Measurements from ENCODE around the gene ATP9B. TPM values are rescaled to one million over a fixed set of nuclear protein-coding genes. Genes with fewer than 3 reads are reported as not detected.
A peak's percentile ranks its signal among the peaks of the same experiment; 100 is the strongest.

ATP9B gene
- polyA plus RNA-seq, 3 donors = 7.2 to 20.3 (median 14.0) TPM

- no peak overlapping the region for H3K4me2 ChIP-seq (replicated peaks; ENCODE audit: extremely low read depth, low read length, poor library complexity, severe bottlenecking)
Measured at GRCh38 chr18:79274823-79275222, 205.6 kb downstream of the ATP9B start.

GRCh38 chr18:79275461-79275860 lies 206.3 kb downstream of the ATP9B start:
- H3K27me3 Mint-ChIP-seq (ENCODE audit: low read depth in 3 of 3) = no peaks in the 10 kb centered on the region
- no peak overlapping the region for H3K4me3 Mint-ChIP-seq
- Histone ChIP-seq H3K9me3 (replicated peaks in 1 of 2; ENCODE audit: control insufficient read depth in 1 of 2, insufficient read depth in 1 of 2, low read length in 2 of 2) (no peaks in the 10 kb centered on the region), H3K4me3 (replicated peaks in 1 of 3; ENCODE audit: low read depth in 2 of 3, low read length in 3 of 3) (no peak overlapping the region), H3K27me3 (ENCODE audit: control insufficient read depth in 2 of 2, insufficient read depth in 2 of 2, low read length in 2 of 2) (no peaks in the 10 kb centered on the region), H2AFZ (ENCODE audit: insufficient read depth, low read depth, low read length, poor library complexity, severe bottlenecking) (no peak overlapping the region), H3K4me1 (ENCODE audit: control insufficient read depth in 1 of 2, insufficient read depth in 2 of 2, low read length in 2 of 2) (no peaks in the 10 kb centered on the region), H3K79me2 (ENCODE audit: insufficient read depth, low read length) (no peaks in the 10 kb centered on the region), H4K20me1 (ENCODE audit: insufficient read depth, low read length) (no peaks in the 10 kb centered on the region), H3K9ac (ENCODE audit: insufficient read depth, low read length, poor library complexity, severe bottlenecking) (no peak overlapping the region), H3K36me3 (replicated peaks in 1 of 2; ENCODE audit: control insufficient read depth in 1 of 2, insufficient read depth in 2 of 2, low read length in 2 of 2) (peaks cover 12 to 51% of the 10 kb centered on the region in 2 donors), H3K4me2 (replicated peaks; ENCODE audit: extremely low read depth, low read length, poor library complexity, severe bottlenecking) (no peak overlapping the region), H3K27ac (ENCODE audit: low read depth in 1 of 2, low read length in 2 of 2) (no peak overlapping the region)
- H3K9me3 Mint-ChIP-seq = peaks cover 0 to 2% (median 0%) of the 10 kb centered on the region in 7 donors
- WGBS (ENCODE audit: insufficient coverage) = 95% methylated on average over 7 of the region's 7 CpGs
- peaks cover 42 to 70% of the 10 kb centered on the region in 2 donors for H3K36me3 Mint-ChIP-seq
- no peak for TF ChIP-seq CTCF (IDR thresholded peaks at IDR 0.05)
- intact Hi-C loops (cut with micrococcal nuclease) = no loop called here
- DNase-seq = no peak
- no peaks in the 10 kb centered on the region for H3K4me1 Mint-ChIP-seq
- H3K27ac Mint-ChIP-seq = peak overlapping the region in 1 of 7 donors; percentile 80

More at GRCh38 chr18:79274823-79275222, 205.6 kb downstream of the ATP9B start:
- Histone ChIP-seq H3K27ac (ENCODE audit: low read depth in 1 of 2, low read length in 2 of 2) (no peak overlapping the region), H2AFZ (ENCODE audit: insufficient read depth, low read depth, low read length, poor library complexity, severe bottlenecking) (no peak overlapping the region), H4K20me1 (ENCODE audit: insufficient read depth, low read length) (no peaks in the 10 kb centered on the region), H3K4me1 (ENCODE audit: control insufficient read depth in 1 of 2, insufficient read depth in 2 of 2, low read length in 2 of 2) (no peaks in the 10 kb centered on the region), H3K4me3 (replicated peaks in 1 of 3; ENCODE audit: low read depth in 2 of 3, low read length in 3 of 3) (no peak overlapping the region), H3K9me3 (replicated peaks in 1 of 2; ENCODE audit: control insufficient read depth in 1 of 2, insufficient read depth in 1 of 2, low read length in 2 of 2) (no peaks in the 10 kb centered on the region), H3K9ac (ENCODE audit: insufficient read depth, low read length, poor library complexity, severe bottlenecking) (no peak overlapping the region), H3K36me3 (replicated peaks in 1 of 2; ENCODE audit: control insufficient read depth in 1 of 2, insufficient read depth in 2 of 2, low read length in 2 of 2) (peaks cover 15 to 54% of the 10 kb centered on the region in 2 donors), H3K27me3 (ENCODE audit: control insufficient read depth in 2 of 2, insufficient read depth in 2 of 2, low read length in 2 of 2) (no peaks in the 10 kb centered on the region), H3K79me2 (ENCODE audit: insufficient read depth, low read length) (no peaks in the 10 kb centered on the region)
- H3K4me1 Mint-ChIP-seq = no peaks in the 10 kb centered on the region
- no peak overlapping the region for H3K4me3 Mint-ChIP-seq
- TF ChIP-seq CTCF (IDR thresholded peaks at IDR 0.05) = no peak
- H3K27ac Mint-ChIP-seq = peak overlapping the region in 1 of 7 donors; percentile 80
- intact Hi-C loops (cut with micrococcal nuclease) = no loop called here
- peaks cover 41 to 68% of the 10 kb centered on the region in 2 donors for H3K36me3 Mint-ChIP-seq
- 94% methylated on average over 8 of the region's 8 CpGs for WGBS (ENCODE audit: insufficient coverage)
- peaks cover 0 to 2% (median 0%) of the 10 kb centered on the region in 7 donors for H3K9me3 Mint-ChIP-seq
- no peaks in the 10 kb centered on the region for H3K27me3 Mint-ChIP-seq (ENCODE audit: low read depth in 3 of 3)
- no peak for DNase-seq

All from CD14-positive monocyte (primary cell).